ENCODE results near the gene ALDOB. TPM values are rescaled to one million over a fixed set of nuclear protein-coding genes. Genes with fewer than 3 reads are reported as not detected.

The ALDOB gene
- total RNA-seq, 1 experiment from 2014 or later, result not detected

GRCh38 chr9:101442736-101443135 lies 7.2 kb upstream of the ALDOB start:
- no peak overlapping the region for H3K9ac ChIP-seq (ENCODE audit: extremely low read depth, insufficient read length, low read length)
- no peak overlapping the region for H3K23ac ChIP-seq (ENCODE audit: insufficient read length, low read depth, low read length)
- no peak overlapping the region for H2BK120ac ChIP-seq (ENCODE audit: low read depth, low read length, poor library complexity, severe bottlenecking)
- H3K4me3 Mint-ChIP-seq, result no peak overlapping the region
- no peak overlapping the region for H3K56ac ChIP-seq (ENCODE audit: insufficient read length, low read depth, low read length)
- no peaks in the 10 kb centered on the region for H4K20me1 ChIP-seq (ENCODE audit: control insufficient read depth, insufficient read depth, insufficient read length)
- H3K27ac ChIP-seq (ENCODE audit: insufficient read length, low read depth, low read length), result no peak overlapping the region
- H4K8ac ChIP-seq (replicated peaks; ENCODE audit: insufficient read length, low read depth, low read length), result no peak overlapping the region
- H3K27me3 ChIP-seq (ENCODE audit: insufficient read depth, low read length), result no peaks in the 10 kb centered on the region
- H3K27me3 Mint-ChIP-seq (ENCODE audit: low read depth), result peaks cover 2% of the 10 kb centered on the region; the same call in 1 of the 2 replicates
- TF ChIP-seq, protein P1, sequence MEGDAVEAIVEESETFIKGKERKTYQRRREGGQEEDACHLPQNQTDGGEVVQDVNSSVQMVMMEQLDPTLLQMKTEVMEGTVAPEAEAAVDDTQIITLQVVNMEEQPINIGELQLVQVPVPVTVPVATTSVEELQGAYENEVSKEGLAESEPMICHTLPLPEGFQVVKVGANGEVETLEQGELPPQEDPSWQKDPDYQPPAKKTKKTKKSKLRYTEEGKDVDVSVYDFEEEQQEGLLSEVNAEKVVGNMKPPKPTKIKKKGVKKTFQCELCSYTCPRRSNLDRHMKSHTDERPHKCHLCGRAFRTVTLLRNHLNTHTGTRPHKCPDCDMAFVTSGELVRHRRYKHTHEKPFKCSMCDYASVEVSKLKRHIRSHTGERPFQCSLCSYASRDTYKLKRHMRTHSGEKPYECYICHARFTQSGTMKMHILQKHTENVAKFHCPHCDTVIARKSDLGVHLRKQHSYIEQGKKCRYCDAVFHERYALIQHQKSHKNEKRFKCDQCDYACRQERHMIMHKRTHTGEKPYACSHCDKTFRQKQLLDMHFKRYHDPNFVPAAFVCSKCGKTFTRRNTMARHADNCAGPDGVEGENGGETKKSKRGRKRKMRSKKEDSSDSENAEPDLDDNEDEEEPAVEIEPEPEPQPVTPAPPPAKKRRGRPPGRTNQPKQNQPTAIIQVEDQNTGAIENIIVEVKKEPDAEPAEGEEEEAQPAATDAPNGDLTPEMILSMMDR (conservative IDR thresholded peaks at IDR 0.05), result no peak
- H3K23me2 ChIP-seq (ENCODE audit: insufficient read length, low read depth, low read length, poor library complexity, severe bottlenecking), result no peaks in the 10 kb centered on the region
- H2AFZ ChIP-seq (ENCODE audit: low read length), result no peak overlapping the region
- H3K18ac ChIP-seq (ENCODE audit: insufficient read length, low read depth, low read length), result no peak overlapping the region
- H2AK5ac ChIP-seq (ENCODE audit: insufficient read length, low read length), result no peak overlapping the region
- H2BK12ac ChIP-seq (ENCODE audit: insufficient read length, low read depth, low read length), result no peak overlapping the region
- H3K36me3 Mint-ChIP-seq (ENCODE audit: insufficient read depth in 1 of 3, low read depth in 3 of 3), result no peaks in the 10 kb centered on the region
- H2BK5ac ChIP-seq (ENCODE audit: insufficient read length, low read length), result no peak overlapping the region
- no peak overlapping the region for H2BK15ac ChIP-seq (ENCODE audit: low read depth, low read length)
- no peak overlapping the region for H3K27ac Mint-ChIP-seq
- H3K4me1 ChIP-seq (ENCODE audit: insufficient read depth, low read length), result no peaks in the 10 kb centered on the region
- no peaks in the 10 kb centered on the region for H3K4me1 Mint-ChIP-seq
- H3K79me1 ChIP-seq (ENCODE audit: insufficient read depth, low read depth, low read length, poor library complexity, severe bottlenecking), result no peaks in the 10 kb centered on the region
- no peak overlapping the region for H3K4ac ChIP-seq (ENCODE audit: low read depth, low read length)
- no peaks in the 10 kb centered on the region for H3K9me3 Mint-ChIP-seq
- DNase-seq, result no peak
- no peaks in the 10 kb centered on the region for H3K79me2 ChIP-seq (ENCODE audit: insufficient read depth, low read length)
- no peak overlapping the region for H2BK20ac ChIP-seq (ENCODE audit: low read depth, low read length, poor library complexity, severe bottlenecking)
- H3T11ph ChIP-seq (ENCODE audit: low read length), result no peak overlapping the region
- no peak overlapping the region for H3K4me2 ChIP-seq (ENCODE audit: insufficient read depth, insufficient read length, low read length)
- WGBS (ENCODE audit: extremely low coverage, insufficient read length, low lambda C conversion rate), result no CpG with 5 or more reads among the region's 3 CpGs
- no peak overlapping the region for H4K91ac ChIP-seq (ENCODE audit: insufficient read length, low read depth, low read length)
- H3K14ac ChIP-seq (ENCODE audit: insufficient read depth, low read length), result no peak overlapping the region
- no peak overlapping the region for H4K5ac ChIP-seq (ENCODE audit: insufficient read length, low read depth, low read length)
- no peaks in the 10 kb centered on the region for H3K9me3 ChIP-seq (ENCODE audit: control insufficient read depth, low read depth, low read length)
